Middle frontal gyrus (tissue), 1 donor: ENCODE measurements around the gene RAB3IP.
A peak's percentile ranks its signal among the peaks of the same experiment; 100 is the strongest.

Experiments
- DNase-seq: peaks from one replicate; pipeline ENCODE4 v3.0.0-alpha.2; 2015; ENCODE audit warnings: low spot score; ENCODE audit errors: extremely low spot score

The RAB3IP gene, protein sequence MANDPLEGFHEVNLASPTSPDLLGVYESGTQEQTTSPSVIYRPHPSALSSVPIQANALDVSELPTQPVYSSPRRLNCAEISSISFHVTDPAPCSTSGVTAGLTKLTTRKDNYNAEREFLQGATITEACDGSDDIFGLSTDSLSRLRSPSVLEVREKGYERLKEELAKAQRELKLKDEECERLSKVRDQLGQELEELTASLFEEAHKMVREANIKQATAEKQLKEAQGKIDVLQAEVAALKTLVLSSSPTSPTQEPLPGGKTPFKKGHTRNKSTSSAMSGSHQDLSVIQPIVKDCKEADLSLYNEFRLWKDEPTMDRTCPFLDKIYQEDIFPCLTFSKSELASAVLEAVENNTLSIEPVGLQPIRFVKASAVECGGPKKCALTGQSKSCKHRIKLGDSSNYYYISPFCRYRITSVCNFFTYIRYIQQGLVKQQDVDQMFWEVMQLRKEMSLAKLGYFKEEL

DNA sequence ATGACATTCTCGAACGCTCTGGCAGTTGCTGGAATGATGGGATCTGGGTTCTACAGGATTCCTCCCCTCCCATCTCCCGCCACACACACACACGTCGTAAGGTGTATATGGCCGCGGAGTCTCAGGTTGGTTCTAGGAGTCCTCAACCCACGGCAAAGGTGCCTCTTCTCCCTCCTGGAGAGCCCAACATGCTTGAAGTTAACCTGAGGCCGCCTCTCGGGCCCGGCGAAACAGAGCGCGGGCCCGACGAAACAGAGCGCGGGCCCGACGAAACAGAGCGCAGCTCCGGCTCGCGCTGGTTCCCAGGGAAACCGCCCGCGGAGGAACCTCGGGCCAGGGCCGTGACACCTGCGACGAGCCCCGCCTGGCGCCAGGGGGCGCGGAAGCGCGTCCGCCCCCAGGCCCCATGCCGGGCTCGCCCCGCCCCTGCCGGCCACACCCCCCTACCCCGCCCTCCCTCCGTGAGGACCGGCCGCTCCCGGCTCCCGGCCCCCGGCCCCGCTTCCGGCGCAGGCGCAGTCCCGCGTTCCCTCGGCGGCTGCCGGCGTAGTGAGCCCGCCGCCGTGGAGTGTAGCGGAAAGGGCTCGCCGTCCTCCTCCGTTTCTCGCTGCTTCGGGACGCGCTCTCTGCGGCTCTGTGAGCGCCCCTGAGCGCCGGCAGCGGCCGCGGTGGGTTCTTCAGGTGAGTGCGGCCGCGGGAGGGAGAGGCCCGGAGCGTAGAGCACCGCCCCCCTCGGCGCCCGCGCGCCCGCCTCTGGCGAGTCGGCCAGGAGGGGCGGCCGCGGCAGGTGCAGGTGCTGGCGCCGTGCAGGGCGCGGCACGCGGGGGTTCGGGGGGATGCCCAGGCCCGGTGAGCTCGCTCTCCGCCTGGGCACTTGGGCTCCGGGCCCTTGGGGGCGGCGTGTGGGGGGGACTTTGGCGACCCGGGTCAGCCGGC lies at the start of gene RAB3IP:
Gene RAB3IP, plus strand, starts transcription at position 510 of the 936 bp plus-strand sequence. CDS start 16,549 bp downstream, outside the sequence.
- DNase-seq = peak; percentile 53

DNA sequence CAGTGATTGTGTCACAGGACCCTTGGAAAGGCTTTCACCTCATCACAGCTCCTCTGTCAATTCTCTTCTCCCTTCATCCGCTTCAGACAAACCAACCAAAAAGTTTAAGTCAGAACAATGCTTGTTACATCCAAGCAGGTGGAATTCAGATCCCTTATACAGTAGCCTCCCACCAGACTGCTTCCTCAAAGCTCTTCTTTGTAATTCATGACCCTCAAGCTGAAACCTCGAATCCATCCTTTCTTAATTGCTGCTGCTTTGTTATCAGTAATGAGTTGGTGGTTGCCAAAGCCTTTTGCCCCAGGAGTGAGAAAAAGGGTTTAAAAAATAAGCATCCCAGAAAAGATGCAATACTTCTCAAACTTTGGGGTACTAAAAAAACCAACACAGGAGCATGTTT lies 49.0 kb upstream of the RAB3IP start:
- DNase-seq = no peak

DNA sequence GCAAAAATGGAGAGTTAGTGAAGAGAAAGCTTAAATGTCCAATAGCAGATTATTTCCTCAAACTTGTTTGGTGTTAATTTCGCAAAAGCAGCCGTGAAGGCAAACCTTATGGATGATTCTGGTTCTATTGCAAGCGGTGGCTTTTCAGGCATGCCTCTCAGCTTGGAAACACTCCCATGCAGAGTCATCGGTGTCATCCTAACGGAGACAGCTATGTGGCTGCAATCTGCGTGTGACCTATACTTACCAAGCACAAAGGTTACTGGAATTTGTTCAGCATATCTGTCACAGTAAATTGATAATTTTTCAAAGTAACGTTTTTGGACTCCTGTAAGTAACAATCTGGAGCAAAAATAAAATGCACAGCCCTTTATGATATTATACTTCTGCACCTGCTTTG lies 44.5 kb upstream of the RAB3IP start:
- no peak for DNase-seq

DNA sequence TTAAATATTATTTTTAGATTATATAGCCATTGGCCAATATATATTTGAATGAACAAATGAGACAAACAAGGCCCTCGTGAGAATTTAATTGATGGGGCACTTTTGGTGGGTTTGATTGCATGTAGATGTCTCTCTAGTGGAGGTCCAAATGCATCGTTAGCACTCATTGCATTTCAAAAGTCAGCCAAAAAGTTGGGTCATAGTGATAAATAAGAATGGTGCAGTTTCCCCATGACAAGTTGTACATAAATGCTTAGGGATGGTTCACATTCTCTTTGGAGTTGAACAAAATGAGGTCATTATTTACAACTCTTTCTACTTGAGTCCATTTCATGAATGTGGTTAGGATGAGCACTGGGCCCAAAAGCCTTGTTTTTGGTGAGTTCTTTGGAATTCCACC lies 40.6 kb upstream of the RAB3IP start:
- no peak for DNase-seq

DNA sequence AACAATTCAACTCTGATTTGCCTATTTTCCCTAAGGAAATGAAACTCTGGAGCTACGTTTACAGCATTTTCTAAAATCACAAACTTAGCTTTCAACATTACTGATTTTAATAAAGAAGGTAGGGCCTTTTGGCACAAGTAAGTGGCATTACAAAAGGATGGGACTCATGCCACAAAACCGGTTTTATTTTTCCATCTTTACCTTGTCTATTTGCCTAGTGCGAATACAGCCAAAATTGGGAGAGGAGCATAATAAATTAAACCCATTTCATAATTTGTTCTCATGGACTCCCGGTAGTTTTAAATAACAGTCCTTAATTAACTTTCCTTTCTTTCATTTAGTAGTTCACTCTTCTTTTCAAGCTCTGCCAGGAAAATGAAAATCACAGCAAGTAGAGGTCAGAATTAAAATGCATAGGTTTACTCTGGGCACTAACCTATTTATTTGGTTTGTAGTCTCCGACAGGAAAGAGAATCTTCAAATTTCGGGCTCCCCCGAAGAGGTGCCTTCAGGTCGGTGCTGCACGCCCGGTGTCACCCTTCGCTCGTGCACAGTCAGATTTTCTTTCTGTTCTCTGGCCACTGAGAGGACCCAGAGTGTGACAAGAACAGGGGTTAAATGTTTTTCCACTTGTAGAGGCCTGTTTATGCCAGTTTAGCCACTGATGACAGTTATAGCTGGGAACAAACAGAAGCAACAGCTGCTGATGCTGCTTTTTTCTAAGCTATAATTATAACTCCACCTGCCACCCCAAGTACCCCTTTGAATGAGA lies 39.7 kb upstream of the RAB3IP start, which contains the start of gene BEST3:
Gene BEST3, minus strand, starts transcription at position 535 of the 772 bp plus-strand sequence. CDS start 1,505 bp downstream, outside the sequence.
- DNase-seq = no peak

DNA sequence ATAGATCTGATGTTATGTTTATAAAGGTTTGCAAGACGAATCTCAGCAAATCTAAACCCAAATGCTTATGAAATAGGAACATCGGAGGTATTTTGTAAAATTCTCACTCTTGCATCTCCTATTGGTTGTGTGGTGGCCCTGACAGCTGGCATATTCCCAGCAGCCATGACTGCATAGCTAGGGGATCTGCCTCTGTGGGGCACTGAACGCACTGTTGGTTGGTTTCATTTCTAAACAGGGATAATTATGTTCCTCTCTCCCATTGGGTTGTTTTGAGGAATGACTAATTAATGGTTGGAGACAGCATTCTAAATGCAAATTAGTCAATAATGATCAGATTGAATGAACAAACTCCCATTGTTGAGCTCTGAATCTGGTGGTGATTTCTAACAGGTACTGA lies 36.8 kb upstream of the RAB3IP start:
- no peak for DNase-seq

DNA sequence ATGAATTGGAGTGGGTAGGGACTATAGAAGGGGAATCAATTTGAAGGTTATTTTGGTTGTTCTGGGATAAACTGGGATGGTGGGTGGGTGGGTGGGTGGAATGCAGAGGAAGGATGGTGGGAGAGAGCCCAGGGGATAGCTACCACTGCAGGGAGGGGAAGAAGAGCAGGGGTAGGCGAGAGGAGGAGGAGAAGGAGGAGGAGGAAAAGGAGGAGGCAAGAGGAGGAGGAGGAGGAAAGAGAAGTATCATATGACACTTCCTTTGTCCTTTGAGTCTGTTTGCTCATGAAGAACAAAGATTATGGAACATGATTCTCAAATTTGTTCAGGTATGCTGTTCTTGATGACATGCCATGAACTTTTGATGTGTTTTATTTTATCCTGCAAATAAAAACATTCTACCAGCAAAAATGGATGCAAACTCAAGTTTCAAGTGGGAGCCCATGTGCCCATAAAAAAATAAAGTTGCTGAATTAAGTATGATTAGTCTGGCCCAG lies 35.5 kb upstream of the RAB3IP start:
- no peak for DNase-seq

DNA sequence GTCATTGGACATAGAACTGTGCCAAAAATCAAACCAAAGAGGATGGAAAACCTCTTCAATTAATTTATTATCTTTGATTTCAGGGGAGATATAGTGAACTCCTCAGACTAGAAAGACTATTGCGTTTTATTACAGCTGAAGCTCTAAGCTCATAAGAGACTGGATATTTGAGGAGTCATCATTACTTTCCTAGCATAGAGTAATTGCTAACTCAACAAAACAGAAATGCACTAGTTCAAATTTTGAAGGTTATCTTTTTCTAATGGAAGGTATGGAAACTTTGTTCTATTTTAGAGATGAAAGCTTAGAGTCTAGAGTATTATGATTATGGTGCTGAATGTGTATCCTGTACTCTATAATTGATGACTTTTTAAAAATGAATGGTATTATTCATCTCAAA lies 34.3 kb upstream of the RAB3IP start:
- no peak for DNase-seq

DNA sequence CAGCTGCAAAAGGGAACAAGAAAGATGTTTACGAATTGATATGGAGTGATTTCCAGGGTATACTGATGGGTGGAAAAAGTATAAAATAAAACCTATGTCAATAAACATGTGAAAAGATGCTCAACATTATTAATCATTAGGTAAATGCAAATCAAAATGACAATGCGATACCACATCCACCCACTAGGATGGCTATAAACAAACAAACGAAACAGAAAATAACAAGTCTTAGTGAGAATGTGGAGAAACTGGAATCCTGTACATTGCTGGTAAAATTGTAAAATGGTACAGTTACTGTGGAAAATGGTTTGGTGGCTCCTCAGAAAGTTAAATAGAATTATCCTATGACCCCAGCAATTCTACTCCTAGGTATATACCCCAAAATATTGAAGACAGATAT lies 30.0 kb upstream of the RAB3IP start:
- DNase-seq = no peak

DNA sequence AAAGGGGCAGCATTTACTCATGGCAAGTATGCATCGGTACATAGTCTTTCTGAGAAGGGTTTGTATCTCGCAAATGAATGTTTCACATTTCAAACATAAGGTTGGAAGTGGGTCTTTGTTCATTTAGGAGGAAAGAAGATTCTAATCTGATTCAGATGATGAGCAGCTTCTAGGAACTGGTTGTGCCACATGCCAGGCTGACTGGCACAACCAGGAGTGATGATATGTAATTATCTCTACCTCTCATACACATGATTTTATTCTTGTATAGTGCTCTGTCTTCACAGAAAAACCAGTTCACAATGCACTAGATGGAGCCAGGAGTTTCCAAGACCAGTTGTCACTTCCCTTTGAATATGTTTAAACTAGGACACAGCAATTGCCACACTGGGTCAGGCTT lies 25.8 kb upstream of the RAB3IP start:
- DNase-seq = no peak

DNA sequence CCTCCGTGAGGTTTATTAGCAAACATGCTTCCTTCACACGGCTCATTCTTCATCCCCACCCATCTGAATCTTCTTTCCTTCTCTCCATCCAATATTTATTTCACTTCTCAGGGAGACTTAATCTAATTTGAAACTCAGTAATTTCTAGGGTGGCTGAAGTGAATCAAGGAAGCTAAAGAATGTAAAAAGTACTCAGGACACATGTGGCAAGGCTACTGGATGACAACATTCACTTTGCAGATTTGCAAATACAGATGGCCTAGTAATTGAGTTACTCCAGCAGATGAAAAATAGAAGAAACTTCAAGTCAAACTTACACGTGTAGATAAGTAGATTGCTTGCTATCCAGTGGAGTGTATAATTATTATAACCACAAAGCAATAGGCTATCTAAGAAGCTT lies 24.1 kb upstream of the RAB3IP start:
- DNase-seq = no peak

DNA sequence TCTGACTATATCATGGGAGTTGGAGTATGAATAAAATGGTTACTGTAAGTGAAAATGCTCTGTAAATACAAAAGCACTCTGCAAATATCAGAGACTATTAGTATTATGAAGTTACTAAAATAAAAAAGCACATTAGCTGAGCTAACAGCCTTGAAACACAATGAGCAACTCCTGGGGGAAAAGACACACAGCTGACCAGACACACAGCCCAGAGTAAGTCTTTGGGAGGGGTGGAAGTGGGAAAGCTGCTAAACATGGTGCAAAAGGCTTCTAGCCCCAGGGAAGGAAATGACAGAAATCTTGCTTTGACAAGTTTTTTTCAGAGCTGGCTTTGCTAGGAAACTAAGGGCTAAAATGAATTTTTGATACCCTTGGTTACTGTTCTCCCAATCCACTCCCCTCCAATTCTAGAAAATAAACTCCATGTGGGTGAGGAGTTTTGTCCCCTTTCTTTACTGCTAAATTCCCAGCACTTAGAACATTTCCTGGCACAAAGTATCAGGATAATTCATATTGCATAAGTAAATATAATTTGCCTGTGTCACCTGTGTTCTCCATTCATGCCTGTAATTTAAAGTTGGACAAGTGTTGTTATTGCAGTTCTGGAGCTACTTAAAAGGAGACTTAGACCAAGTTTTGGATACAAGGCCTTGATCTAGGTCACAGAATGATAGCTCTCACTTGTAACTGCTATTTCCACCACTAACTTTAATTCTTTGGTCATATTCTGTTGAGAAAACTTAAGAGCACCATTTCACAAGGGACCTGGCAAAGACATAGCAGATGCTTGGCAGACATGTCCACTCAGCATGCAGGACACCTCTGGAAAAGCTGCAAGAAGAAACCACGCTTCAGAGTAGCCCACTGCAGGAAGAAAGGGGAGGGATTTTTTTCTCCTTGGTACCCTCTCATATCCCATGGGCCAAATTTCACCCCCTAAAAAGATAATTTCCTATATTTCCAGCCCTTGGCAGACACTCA lies 19.0 kb upstream of the RAB3IP start:
- DNase-seq = no peak

DNA sequence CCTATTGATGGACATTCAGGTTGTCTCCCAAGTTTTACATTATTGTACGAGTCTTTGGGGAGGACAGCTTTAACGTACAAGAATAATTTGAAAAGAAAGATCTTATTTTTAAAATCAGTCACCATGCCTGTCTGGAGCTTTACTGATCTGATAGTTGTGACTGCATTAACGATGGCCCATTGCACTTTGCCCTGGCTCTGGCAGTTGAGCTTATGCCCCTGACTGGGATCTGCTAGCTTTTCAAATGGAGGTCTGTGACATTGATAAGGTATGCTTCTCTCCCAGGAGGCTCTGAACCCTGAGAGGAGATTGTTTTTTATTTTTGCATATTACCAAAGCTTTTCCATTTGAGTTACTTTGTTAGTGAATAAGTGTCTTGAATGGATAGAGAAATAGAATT lies 17.9 kb upstream of the RAB3IP start:
- DNase-seq = no peak

DNA sequence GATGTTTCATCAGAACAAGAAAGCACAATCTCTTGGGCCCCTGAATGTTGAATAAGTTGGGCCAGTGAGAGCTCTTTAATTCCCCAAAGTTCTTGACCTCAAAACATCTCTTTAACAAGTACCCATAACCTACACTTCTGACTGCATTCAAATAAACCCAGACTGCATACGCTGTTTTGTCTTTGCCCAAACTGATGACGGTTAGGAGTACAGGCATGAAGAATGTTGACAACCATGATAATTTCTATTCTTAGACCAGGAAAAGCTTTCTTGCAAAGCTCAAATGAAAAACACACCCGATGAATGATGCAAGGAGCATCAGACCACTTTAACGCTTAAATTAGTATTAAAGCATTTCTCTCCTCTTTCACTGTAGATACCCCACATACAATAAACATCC lies 11.7 kb upstream of the RAB3IP start:
- DNase-seq = no peak

DNA sequence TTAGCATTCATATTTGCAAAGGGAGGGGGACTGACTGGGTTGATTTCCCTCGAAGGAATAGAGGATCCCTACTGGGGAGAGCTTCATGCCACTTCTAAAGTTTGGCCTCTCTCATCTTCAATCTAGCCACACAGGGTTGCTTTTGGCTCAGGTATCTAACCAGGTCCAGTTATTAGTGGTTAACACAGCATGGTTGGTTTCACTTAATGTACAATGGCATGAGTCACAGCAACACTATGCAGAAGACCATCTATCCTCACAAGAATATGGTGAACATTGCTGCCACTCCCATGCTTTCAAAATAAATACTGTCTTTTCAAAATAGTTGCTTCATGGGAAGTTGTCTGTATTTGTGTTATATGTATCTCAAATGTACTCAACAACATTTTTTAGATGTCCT lies 6.6 kb upstream of the RAB3IP start:
- no peak for DNase-seq

DNA sequence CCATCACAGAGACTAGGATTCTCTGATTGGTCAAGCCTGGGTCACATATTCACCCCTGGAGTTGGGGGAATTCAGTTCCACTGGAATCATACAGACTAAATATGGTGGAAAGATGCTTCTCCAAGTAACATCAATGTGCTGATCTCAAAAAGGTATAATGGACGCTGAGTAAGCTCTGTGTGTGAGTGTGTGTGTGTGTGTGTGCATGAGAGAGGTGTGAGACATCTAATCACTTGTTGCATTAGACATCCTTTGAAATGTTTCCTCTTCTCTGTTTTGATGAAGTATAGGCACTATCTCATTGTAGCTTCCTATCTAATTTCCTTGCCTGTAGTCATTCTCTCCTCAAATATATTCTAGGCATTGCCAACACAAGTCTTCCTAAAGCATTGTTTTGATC lies 5.0 kb upstream of the RAB3IP start:
- DNase-seq = no peak

DNA sequence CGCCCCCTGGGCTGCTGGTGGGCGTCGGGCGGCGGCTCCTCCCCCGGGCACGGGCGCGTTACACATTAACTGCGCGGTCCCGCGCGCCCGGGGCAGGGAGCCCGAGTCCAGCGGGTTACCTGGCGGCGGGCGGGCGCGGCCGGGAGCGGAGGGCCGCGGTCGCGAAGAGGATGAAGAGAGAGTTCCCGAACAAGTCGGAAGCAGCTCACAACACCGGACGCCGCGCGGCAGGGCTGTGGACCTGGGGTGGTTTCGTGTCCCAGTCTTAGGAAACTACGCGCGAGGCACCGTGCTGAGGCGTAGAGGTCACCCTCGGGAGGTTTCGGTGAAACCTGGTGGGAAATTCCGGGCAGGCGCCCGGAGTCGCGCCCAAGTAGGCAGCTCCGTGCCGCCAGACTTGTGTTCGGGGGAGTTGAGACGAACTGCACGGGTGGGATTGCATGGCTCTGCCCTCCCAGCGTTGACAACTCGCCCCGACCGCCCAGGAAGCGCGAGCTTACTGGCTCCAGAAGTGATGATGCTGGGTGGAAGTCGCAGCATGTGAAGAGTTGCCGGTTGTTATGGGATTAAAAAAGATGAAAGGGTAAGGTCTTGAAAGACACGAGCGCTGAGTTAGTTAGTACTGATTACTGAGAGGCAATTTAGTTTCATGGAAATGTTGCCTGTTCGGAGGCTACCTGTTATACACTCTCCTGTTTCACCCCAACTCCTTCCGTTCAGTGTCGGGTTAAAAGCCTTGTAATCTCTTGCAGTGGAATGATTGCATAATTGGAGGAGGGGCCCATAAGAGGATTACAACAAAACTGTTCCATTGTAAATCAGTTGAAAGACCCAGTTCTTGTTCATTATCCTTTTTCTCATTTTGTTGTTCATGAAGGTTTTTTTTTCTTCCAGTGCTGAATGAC lies 879 bp downstream of the RAB3IP start:
- DNase-seq = peak; percentile 8

DNA sequence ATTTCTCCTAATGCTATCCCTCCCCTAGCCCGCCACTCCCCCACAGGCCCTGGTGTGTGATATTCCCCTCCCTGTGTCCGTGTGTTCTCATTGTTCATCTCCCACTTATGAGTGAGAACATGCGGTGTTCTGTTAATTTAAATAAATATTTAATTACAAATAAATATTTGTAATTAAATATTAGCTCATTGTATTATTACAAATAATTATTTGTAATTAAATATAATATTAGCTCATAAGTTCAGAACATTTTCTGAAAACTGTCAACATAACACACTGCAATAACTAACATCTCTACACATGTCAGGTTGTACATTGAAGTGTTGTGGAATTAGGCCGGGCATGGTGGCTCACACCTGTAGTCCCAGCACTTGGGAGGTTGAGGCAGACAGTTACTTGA lies 5.4 kb downstream of the RAB3IP start:
- no peak for DNase-seq

DNA sequence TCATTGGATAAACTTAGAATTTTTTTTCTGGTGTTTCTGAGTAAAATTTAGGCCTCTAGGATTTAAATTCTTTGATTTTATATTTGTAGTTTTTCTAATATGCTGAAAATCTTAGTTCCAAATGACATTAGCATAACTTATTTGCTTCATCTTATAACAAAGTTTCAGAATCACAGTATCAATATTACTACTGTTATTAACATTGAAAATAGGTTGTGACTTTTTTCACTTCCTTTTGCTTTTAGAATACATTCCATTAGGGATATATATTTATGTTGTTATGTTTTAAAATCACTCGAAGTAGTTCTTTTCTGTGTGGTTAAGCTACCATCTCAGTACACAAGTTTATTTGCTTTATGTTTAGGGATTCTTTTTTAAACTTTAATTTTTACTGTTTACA lies 12.8 kb downstream of the RAB3IP start:
- no peak for DNase-seq
